OCI-LY3 (cell line): ENCODE measurements around the gene PTX3.

Source experiments
- CTCF ChIP-seq: fragments of 200-600, 300-600 bp; sonication (generic); IDR thresholded peaks from 2 replicates; pipeline ENCODE4 v1.5.1; 2014; ENCODE audit warnings: antibody characterized with exemption, low read length, low read depth
- EZH2phosphoT487 ChIP-seq: fragments of 200-600 bp; shearing (Covaris generic); IDR thresholded peaks from 2 replicates; pipeline ENCODE4 v1.6.1; 2018; ENCODE audit warnings: antibody characterized with exemption, mixed run types, low read depth

- TF ChIP-seq CTCF, result no peak
- no peak for TF ChIP-seq EZH2phosphoT487
Observed at GRCh38 chr3:157414861-157415260, 21.8 kb upstream of the PTX3 start.
